H1 (cell line): ENCODE measurements around the gene SLC38A7. TPM values are rescaled to one million over a fixed set of nuclear protein-coding genes. Genes with fewer than 3 reads are reported as not detected.

ENCODE experiments used
- CBX8 ChIP-seq: fragments of 300-800, 300-1000 bp; sonication (generic); IDR thresholded peaks from 2 replicates; pipeline ENCODE4 v1.7.1; 2016; ENCODE audit warnings: low read depth, low read length, borderline replicate concordance
- CHD1 ChIP-seq: IDR thresholded peaks from 2 replicates; pipeline ENCODE4 v1.6.1; 2012; ENCODE audit warnings: low read depth, low read length, improper control_type of control experiment
- CHD2 ChIP-seq: IDR thresholded peaks from 2 replicates; pipeline ENCODE4 v1.6.1; 2012; ENCODE audit warnings: low read length, improper control_type of control experiment
- CHD7 ChIP-seq: fragments of 300-600 bp; sonication (generic); IDR thresholded peaks from 2 replicates; pipeline ENCODE4 v1.7.1; 2012; ENCODE audit warnings: low read length, moderate library complexity, mild to moderate bottlenecking, inconsistent platforms; ENCODE audit not compliant: insufficient replicate concordance
- EZH2 ChIP-seq: fragments of 200-600 bp; sonication (generic); IDR thresholded peaks from 2 replicates; pipeline ENCODE4 v1.7.1; 2012; ENCODE audit warnings: low read depth, mild to moderate bottlenecking, moderate library complexity, low read length, inconsistent platforms; ENCODE audit not compliant: severe bottlenecking
- NRF1 ChIP-seq: IDR thresholded peaks from 2 replicates; pipeline ENCODE4 v1.6.1; 2011; ENCODE audit warnings: mild to moderate bottlenecking, low read depth, low read length, improper control_type of control experiment
- POLR2AphosphoS5 ChIP-seq: IDR thresholded peaks from 2 replicates; pipeline ENCODE4 v1.6.1; 2011; ENCODE audit warnings: low read depth, low read length
- POU5F1 ChIP-seq: IDR thresholded peaks from 2 replicates; pipeline ENCODE4 v1.6.1; 2011; ENCODE audit warnings: low read depth, mild to moderate bottlenecking, low read length, moderate library complexity
- SUZ12 ChIP-seq: fragments of 200-600 bp; sonication (generic); IDR thresholded peaks from 2 replicates; pipeline ENCODE4 v1.6.1; 2012; ENCODE audit warnings: mild to moderate bottlenecking, inconsistent platforms, low read length, moderate library complexity, mixed read lengths
- TBP ChIP-seq: IDR thresholded peaks from 2 replicates; pipeline ENCODE4 v1.6.1; 2011; ENCODE audit warnings: low read depth, low read length, improper control_type of control experiment
- TCF12 ChIP-seq: IDR thresholded peaks from 2 replicates; pipeline ENCODE4 v1.6.1; 2011; ENCODE audit warnings: low read depth, mild to moderate bottlenecking, low read length
- polyA plus RNA-seq, 7 experiments: library from polyadenylated mRNA; depleted of rRNA in 3 of 7; stranded (reverse) in 5 of 7; unstranded in 2 of 7; fragments of >200 nt in 5 of 7; fragments of 200-250 nt in 2 of 7; gene quantifications; 1 replicate in 5 of 7; 2 replicates in 1 of 7; 4 replicates in 1 of 7; pipeline versions ENCODE4 v1.2.1 to v1.2.3, GENCODE V29; 2011 to 2013; ENCODE audit warnings: missing spikeins in 2 of 7, mixed read lengths in 2 of 7
- total RNA-seq: library from RNA; stranded (reverse); fragmentation: NEBNext Ultra II Directional; extraction: Animal tissue kit (Norgen Biotek cat#: 25700); gene quantifications from 2 replicates; pipeline ENCODE4 v1.2.1, GENCODE V29; 2021
- TF ChIP-seq, protein P1 (sequence below): IDR thresholded peaks from 2 replicates; pipeline ENCODE4 v1.6.1; 2011; ENCODE audit warnings: low read length, improper control_type of control experiment

Gene SLC38A7
- total and polyA plus RNA-seq, 2 of the 8 experiments (the other 6 are each of a cell fraction or from before 2014, with no cell fraction given): 26.7 to 28.0 TPM

GRCh38 chr16:58655215-58655596 is 29.4 kb downstream of the SLC38A7 start (continued):
- TF ChIP-seq CHD7 (no peak), CBX8 (no peak), POU5F1 (no peak), SUZ12 (no peak), TBP (no peak), POLR2AphosphoS5 (no peak), CHD2 (no peak), EZH2 (no peak), CHD1 (no peak), NRF1 (no peak), TCF12 (no peak)
- TF ChIP-seq, protein P1, sequence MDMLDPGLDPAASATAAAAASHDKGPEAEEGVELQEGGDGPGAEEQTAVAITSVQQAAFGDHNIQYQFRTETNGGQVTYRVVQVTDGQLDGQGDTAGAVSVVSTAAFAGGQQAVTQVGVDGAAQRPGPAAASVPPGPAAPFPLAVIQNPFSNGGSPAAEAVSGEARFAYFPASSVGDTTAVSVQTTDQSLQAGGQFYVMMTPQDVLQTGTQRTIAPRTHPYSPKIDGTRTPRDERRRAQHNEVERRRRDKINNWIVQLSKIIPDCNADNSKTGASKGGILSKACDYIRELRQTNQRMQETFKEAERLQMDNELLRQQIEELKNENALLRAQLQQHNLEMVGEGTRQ: no peak
